ENCODE data around the gene TRIM54.

DNA sequence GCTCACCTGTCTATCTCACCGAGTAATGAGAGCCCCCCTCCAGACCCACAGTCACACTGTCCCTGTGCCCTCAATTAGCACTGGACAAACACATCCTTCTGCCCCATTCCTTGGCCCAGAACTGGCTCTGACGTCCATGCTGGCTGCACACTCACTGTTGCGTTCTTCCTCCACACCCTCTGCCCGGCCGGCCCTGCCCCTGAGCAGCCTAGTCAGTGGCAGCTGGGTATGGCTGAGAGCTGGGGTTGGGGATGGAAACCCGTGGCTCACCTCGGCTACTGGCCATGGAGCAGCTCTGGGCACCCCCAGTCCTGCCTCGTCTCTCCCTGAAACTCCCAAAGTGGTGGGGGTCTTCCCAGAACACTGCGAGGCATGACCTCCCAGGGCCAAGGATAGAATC is 32.5 kb downstream of the TRIM54 start:
- TF ChIP-seq EZH2phosphoT487 (IDR thresholded peaks at IDR 0.05), result no peak
- no peak for TF ChIP-seq CTCF (IDR thresholded peaks at IDR 0.05)
- no peak for TF ChIP-seq EZH2 (IDR thresholded peaks at IDR 0.05)

All from neural progenitor cell (in vitro differentiated cells).